ENCODE measurements around the gene ENTPD1. TPM values are rescaled to one million over a fixed set of nuclear protein-coding genes. Genes with fewer than 3 reads are reported as not detected.
"Not testable (repeated sequence)": the region's sequence is repeated elsewhere in the genome, so short reads cannot be mapped to it uniquely, and the experiment has no call there.

ENTPD1 gene
- polyA plus RNA-seq, 2 of the 4 experiments (the other 2 are of a cell fraction): 0.08 to 0.14 TPM

DNA sequence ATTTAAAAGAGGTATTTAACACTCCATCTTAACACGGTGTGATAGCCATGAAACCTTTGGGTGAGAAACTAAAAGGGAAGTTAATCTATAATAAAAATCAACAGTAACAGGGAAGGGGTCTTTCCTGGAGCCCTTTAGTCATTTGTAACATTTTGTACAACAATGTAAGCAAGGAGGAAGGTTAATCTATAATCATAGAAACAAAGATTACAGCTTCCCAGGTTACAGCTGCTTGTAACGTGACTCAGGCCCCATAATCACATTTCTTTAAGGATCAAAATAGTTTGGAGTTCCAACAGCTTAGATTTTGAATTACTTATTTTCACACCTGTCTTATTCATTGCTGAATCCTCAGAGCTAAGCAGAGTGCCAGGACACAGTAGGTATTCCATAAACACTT is 133.9 kb downstream of the ENTPD1 start:
- CTCF ChIA-PET: no interaction called here
- H3K4me3 ChIP-seq: no peak overlapping the region
- WGBS (ENCODE audit: missing lambda C conversion rate): 91% methylated on average over 2 of the region's 2 CpGs

DNA sequence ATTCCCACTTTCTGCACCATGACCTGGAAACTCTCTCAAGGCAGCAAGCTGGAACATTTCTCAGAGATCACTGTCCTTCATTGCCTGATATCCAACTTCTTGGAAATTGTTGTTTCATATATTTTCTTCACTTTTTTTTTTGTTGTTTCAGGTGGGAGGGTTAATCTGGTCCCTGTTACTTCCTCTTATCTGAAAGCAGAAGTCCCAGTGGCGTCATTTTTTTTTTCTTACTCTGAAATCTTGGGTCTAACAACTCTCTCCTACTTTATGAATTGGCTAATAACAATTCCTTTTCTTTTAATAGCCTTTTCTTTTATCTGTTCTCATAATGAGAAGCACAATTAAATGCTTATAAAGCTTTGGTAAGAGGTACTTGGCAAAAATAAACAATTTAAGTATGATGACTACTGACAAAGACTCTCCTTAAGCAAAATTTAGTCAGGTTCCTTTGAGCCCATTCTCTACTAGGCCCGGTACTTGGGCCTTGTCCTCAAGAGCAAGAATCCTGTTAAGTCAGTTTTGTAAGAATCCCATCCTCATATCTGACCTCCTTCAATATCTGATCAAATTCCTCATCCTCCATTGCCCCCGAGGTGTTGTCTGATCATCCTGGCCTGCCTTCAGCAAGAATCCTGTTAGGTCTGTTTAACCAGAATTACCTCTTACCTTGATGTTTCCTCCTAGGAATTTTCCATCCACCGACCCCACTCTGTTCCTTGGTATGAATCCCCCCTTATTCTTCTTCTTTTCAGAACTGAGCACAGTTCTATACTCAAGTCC is 140.3 kb downstream of the ENTPD1 start:
- TF ChIP-seq PHF8 (IDR thresholded peaks at IDR 0.05; ENCODE audit: borderline replicate concordance, low read depth): no peak
- TF ChIP-seq CHD2 (IDR thresholded peaks at IDR 0.05; ENCODE audit: low read length, partially characterized antibody): no peak
- TF ChIP-seq, protein P1, sequence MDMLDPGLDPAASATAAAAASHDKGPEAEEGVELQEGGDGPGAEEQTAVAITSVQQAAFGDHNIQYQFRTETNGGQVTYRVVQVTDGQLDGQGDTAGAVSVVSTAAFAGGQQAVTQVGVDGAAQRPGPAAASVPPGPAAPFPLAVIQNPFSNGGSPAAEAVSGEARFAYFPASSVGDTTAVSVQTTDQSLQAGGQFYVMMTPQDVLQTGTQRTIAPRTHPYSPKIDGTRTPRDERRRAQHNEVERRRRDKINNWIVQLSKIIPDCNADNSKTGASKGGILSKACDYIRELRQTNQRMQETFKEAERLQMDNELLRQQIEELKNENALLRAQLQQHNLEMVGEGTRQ (IDR thresholded peaks at IDR 0.05): no peak
- no peak for TF ChIP-seq ZNF302 (CRISPR knock-in tag; IDR thresholded peaks at IDR 0.05)
- no peak for TF ChIP-seq HEYL (CRISPR knock-in tag; IDR thresholded peaks at IDR 0.05)
- TF ChIP-seq POLR2AphosphoS2 (conservative IDR thresholded peaks at IDR 0.05; ENCODE audit: low read length): no peak
- TF ChIP-seq RAD21 (conservative IDR thresholded peaks at IDR 0.05 in 1 of 2, IDR thresholded peaks at IDR 0.05 in 1 of 2): no peak
- no peak for TF ChIP-seq EP300 (IDR thresholded peaks at IDR 0.05)
- no peak for TF ChIP-seq MAFK (IDR thresholded peaks at IDR 0.05; ENCODE audit: partially characterized antibody)
- no peak for TF ChIP-seq TP53 (CRISPR knock-in tag; IDR thresholded peaks at IDR 0.05)
- TF ChIP-seq NFE2L2 (conservative IDR thresholded peaks at IDR 0.05; ENCODE audit: low read length): no peak
- no peak for TF ChIP-seq HOXB13 (CRISPR knock-in tag; IDR thresholded peaks at IDR 0.05; ENCODE audit: low read depth)
- TF ChIP-seq HOXB5 (CRISPR knock-in tag; IDR thresholded peaks at IDR 0.05): no peak
- no peak for TF ChIP-seq POLR2A (IDR thresholded peaks at IDR 0.05; ENCODE audit: low read length)
- TF ChIP-seq CHD4 (IDR thresholded peaks at IDR 0.05; ENCODE audit: borderline replicate concordance): no peak
- FAIRE-seq: no peak
- DNase-seq (ENCODE audit: low read depth in 1 of 2, low spot score in 1 of 2): no peak
- 91% methylated on average over 4 of the region's 4 CpGs for WGBS (ENCODE audit: missing lambda C conversion rate)
- no peaks in the 10 kb centered on the region for H3K9me3 ChIP-seq
- CTCF ChIA-PET: no interaction called here
- no peak for ATAC-seq
- POLR2A ChIA-PET: no interaction called here
- H3K4me1 ChIP-seq: no peaks in the 10 kb centered on the region
- no peak overlapping the region for H3K4me2 ChIP-seq
- H3K4me3 ChIP-seq: no peak overlapping the region
- no peak overlapping the region for H3K27ac ChIP-seq

More for the DNA sequence above, 133.9 kb downstream of the ENTPD1 start:
- Histone ChIP-seq H3K27ac (no peak overlapping the region), H3K4me1 (no peaks in the 10 kb centered on the region), H3K9me3 (no peaks in the 10 kb centered on the region), H3K4me2 (no peak overlapping the region)
- TF ChIP-seq CBX2 (IDR thresholded peaks at IDR 0.05; ENCODE audit: borderline replicate concordance, low read depth): no peak
- no peak for TF ChIP-seq POLR2AphosphoS2 (conservative IDR thresholded peaks at IDR 0.05; ENCODE audit: low read length)
- TF ChIP-seq SMC3 (IDR thresholded peaks at IDR 0.05): no peak
- no peak for TF ChIP-seq NFE2L2 (conservative IDR thresholded peaks at IDR 0.05; ENCODE audit: low read length)
- no peak for TF ChIP-seq MYC (IDR thresholded peaks at IDR 0.05; ENCODE audit: borderline replicate concordance, low read length)
- TF ChIP-seq, protein P2, sequence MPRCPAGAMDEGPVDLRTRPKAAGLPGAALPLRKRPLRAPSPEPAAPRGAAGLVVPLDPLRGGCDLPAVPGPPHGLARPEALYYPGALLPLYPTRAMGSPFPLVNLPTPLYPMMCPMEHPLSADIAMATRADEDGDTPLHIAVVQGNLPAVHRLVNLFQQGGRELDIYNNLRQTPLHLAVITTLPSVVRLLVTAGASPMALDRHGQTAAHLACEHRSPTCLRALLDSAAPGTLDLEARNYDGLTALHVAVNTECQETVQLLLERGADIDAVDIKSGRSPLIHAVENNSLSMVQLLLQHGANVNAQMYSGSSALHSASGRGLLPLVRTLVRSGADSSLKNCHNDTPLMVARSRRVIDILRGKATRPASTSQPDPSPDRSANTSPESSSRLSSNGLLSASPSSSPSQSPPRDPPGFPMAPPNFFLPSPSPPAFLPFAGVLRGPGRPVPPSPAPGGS (IDR thresholded peaks at IDR 0.05): no peak
- TF ChIP-seq, protein P3, sequence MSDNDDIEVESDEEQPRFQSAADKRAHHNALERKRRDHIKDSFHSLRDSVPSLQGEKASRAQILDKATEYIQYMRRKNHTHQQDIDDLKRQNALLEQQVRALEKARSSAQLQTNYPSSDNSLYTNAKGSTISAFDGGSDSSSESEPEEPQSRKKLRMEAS (IDR thresholded peaks at IDR 0.05): no peak
- POLR2A ChIA-PET: no interaction called here
- ATAC-seq (no peak), FAIRE-seq (no peak), DNase-seq (ENCODE audit: low read depth in 1 of 2, low spot score in 1 of 2) (no peak)

DNA sequence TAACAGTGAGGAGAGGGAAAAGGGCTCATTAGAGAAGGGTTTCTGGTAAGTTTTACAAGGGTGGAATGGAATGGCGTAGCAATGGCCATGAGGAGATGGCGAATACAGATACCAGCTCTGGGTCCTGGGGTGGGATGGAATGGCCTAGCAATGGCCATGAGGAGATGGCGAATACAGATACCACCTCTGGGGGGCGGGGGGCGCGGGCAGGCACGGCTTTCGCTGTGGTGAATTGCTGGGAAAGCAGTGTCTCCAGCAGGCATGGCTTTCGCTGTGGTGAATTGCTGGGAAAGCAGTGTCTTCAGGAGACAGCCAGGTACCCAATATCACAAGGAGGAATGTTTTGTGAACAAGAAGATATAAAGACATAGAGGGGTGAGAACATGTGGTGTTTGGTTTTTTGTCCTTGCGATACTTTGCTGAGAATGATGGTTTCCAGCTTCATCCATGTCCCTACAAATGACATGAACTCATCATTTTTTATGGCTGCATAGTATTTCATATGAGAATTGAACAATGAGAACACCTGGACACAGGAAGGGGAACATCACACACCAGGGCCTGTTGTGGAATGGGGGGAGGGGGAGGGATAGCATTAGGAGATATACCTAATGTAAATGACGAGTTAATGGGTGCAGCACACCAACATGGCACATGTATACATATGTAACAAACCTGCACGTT is 150.1 kb downstream of the ENTPD1 start:
- ATAC-seq; H3K4me2 ChIP-seq; FAIRE-seq; DNase-seq (ENCODE audit: low read depth in 1 of 2, low spot score in 1 of 2); H3K4me1 ChIP-seq; H3K4me3 ChIP-seq; H3K9me3 ChIP-seq; H3K27ac ChIP-seq; POLR2A ChIA-PET: not testable (repeated sequence)
- 96% methylated on average over 11 of the region's 12 CpGs for WGBS (ENCODE audit: missing lambda C conversion rate)
- TF ChIP-seq KDM1A (IDR thresholded peaks at IDR 0.05; ENCODE audit: low read depth): 0 out of 2 replicates have a peak, but pooled peaks have one; percentile 20
- CTCF ChIA-PET: interaction anchor here (0.9 kb wide), 1 partner anchor 212 kb away, joined by 3 read pairs; the partner anchor contains the start of gene TCTN3
